H1 (cell line): Measurements from ENCODE around the gene CEP72.

Experiments used
- CTCF ChIP-seq, 3 experiments: IDR thresholded peaks; 1 replicate in 2 of 3; 2 replicates in 1 of 3; pipeline versions ENCODE4 v1.5.1 to v1.6.1; 2011; ENCODE audit warnings: low read length in 3 of 3, mild to moderate bottlenecking in 3 of 3, inconsistent platforms in 2 of 3, low read depth in 1 of 3, moderate library complexity in 1 of 3; ENCODE audit not compliant: insufficient read depth in 1 of 3; ENCODE audit errors: control extremely low read depth in 1 of 3
- SAP30 ChIP-seq: fragments of 300-600 bp; sonication (generic); IDR thresholded peaks from 2 replicates; pipeline ENCODE4 v1.7.1; 2012; ENCODE audit warnings: low read length, moderate library complexity, mild to moderate bottlenecking, inconsistent platforms; ENCODE audit not compliant: insufficient read depth, insufficient replicate concordance

GRCh38 chr5:657570-657969, 45.4 kb downstream of the CEP72 start:
- TF ChIP-seq CTCF (IDR thresholded peaks at IDR 0.05; ENCODE audit: control extremely low read depth in 1 of 3, insufficient read depth in 1 of 3, low read depth in 1 of 3, low read length in 3 of 3) (no peak), SAP30 (no peak)
